IMR-90 (cell line): ENCODE measurements around the gene GPRC5B. TPM values are rescaled to one million over a fixed set of nuclear protein-coding genes. Genes with fewer than 3 reads are reported as not detected.

Experiments
- ATAC-seq: fragments of 200-7000 bp; cut with Tn5 transposase; 2 replicates; pipeline ENCODE4 v1.9.1; 2020; ENCODE audit warnings: low read depth, mild to moderate bottlenecking, moderate library complexity
- BruUV-seq: library from RNA; stranded (reverse); fragments of 400-500 nt; replicated peaks from 2 replicates; lab custom pipeline; 2021; lab: Mats Ljungman, UMichigan
- CTCF ChIA-PET: fragments of 300-600 bp; formaldehyde crosslinking; extraction: SDS; loops from one replicate; lab custom pipeline; 2021; ENCODE audit warnings: antibody characterized with exemption; lab: Yijun Ruan, JAX
- POLR2A ChIA-PET: fragments of 300-600 bp; sonication (Branson Sonifier 250); formaldehyde crosslinking; loops from one replicate; lab custom pipeline; 2022; ENCODE audit warnings: antibody characterized with exemption; ENCODE audit not compliant: unreplicated experiment; lab: Charles Lee
- DNase-seq: peaks from one replicate; pipeline ENCODE4 v3.0.0; 2013
- H2AFZ ChIP-seq: replicated peaks from 2 replicates; pipeline ENCODE3; 2013; ENCODE audit warnings: low read length, mild to moderate bottlenecking; ENCODE audit not compliant: poor library complexity
- H2AK5ac ChIP-seq: 2 replicates; pipeline ENCODE4 v1.6.1; 2013; ENCODE audit warnings: low read depth, low read length, inconsistent platforms
- H2AK9ac ChIP-seq: replicated peaks from 2 replicates; pipeline ENCODE3; 2013; ENCODE audit warnings: mild to moderate bottlenecking, low read depth, low read length, moderate library complexity; ENCODE audit not compliant: poor library complexity
- H2BK120ac ChIP-seq: 2 replicates; pipeline ENCODE4 v1.6.1; 2013; ENCODE audit warnings: low read depth, low read length, inconsistent platforms
- H2BK15ac ChIP-seq: 3 replicates; pipeline ENCODE4 v1.6.1; 2013; ENCODE audit warnings: low read depth, low read length, inconsistent platforms
- H2BK20ac ChIP-seq: 2 replicates; pipeline ENCODE4 v1.6.1; 2013; ENCODE audit warnings: low read depth, mild to moderate bottlenecking, inconsistent platforms, low read length, moderate library complexity
- H2BK5ac ChIP-seq: 2 replicates; pipeline ENCODE4 v1.6.1; 2013; ENCODE audit warnings: mild to moderate bottlenecking, low read depth, low read length, inconsistent platforms; ENCODE audit not compliant: poor library complexity, severe bottlenecking
- H3K14ac ChIP-seq: replicated peaks from 2 replicates; pipeline ENCODE4 v1.6.1; 2013; ENCODE audit warnings: low read depth, low read length, inconsistent platforms
- H3K18ac ChIP-seq: 2 replicates; pipeline ENCODE4 v1.6.1; 2013; ENCODE audit warnings: low read depth, low read length, control low read depth
- H3K23ac ChIP-seq: 2 replicates; pipeline ENCODE4 v1.6.1; 2013; ENCODE audit warnings: low read depth, low read length, inconsistent platforms
- H3K27ac ChIP-seq: 2 replicates; pipeline ENCODE4 v1.5.1; 2013; ENCODE audit warnings: mild to moderate bottlenecking, control low read depth, low read length; ENCODE audit not compliant: insufficient read depth
- H3K27me3 ChIP-seq: 2 replicates; pipeline ENCODE4 v1.6.1; 2013; ENCODE audit warnings: low read length; ENCODE audit not compliant: control insufficient read depth, insufficient read depth
- H3K36me3 ChIP-seq: 2 replicates; pipeline ENCODE4 v1.6.1; 2013; ENCODE audit warnings: low read length, mixed read lengths; ENCODE audit not compliant: control insufficient read depth, insufficient read depth
- H3K4ac ChIP-seq: 2 replicates; pipeline ENCODE4 v1.6.1; 2013; ENCODE audit warnings: low read depth, low read length, inconsistent platforms
- H3K4me1 ChIP-seq: 2 replicates; pipeline ENCODE4 v1.6.1; 2013; ENCODE audit warnings: low read length, mixed read lengths; ENCODE audit not compliant: control insufficient read depth, insufficient read depth
- H3K4me2 ChIP-seq: 2 replicates; pipeline ENCODE4 v1.6.1; 2013; ENCODE audit warnings: low read depth, mild to moderate bottlenecking, control low read depth, low read length, moderate library complexity
- H3K4me3 ChIP-seq: 2 replicates; pipeline ENCODE4 v1.5.1; 2013; ENCODE audit warnings: low read depth, mild to moderate bottlenecking, control low read depth, low read length, moderate library complexity; ENCODE audit not compliant: insufficient read depth
- H3K56ac ChIP-seq: 2 replicates; pipeline ENCODE4 v1.6.1; 2013; ENCODE audit warnings: low read length, inconsistent platforms; ENCODE audit not compliant: insufficient read depth; ENCODE audit errors: extremely low read depth
- H3K79me1 ChIP-seq, 2 experiments: 2 replicates each; pipeline ENCODE4 v1.6.1; 2013; ENCODE audit warnings: low read length in 2 of 2, inconsistent platforms in 1 of 2, low read depth in 1 of 2
- H3K9ac ChIP-seq: 2 replicates; pipeline ENCODE4 v1.6.1; 2013; ENCODE audit warnings: low read depth, low read length, control low read depth
- H3K9me1 ChIP-seq: 2 replicates; pipeline ENCODE4 v1.6.1; 2013; ENCODE audit warnings: low read length, inconsistent platforms; ENCODE audit not compliant: insufficient read depth
- H3K9me3 ChIP-seq: 2 replicates; pipeline ENCODE4 v1.6.1; 2013; ENCODE audit warnings: low read length; ENCODE audit not compliant: control insufficient read depth, insufficient read depth
- H4K20me1 ChIP-seq: 2 replicates; pipeline ENCODE4 v1.6.1; 2013; ENCODE audit warnings: low read length, inconsistent platforms; ENCODE audit not compliant: insufficient read depth
- H4K5ac ChIP-seq: 2 replicates; pipeline ENCODE4 v1.6.1; 2013; ENCODE audit warnings: mild to moderate bottlenecking, low read depth, low read length, control low read depth
- H4K8ac ChIP-seq, 2 experiments: 2 replicates each; pipeline ENCODE4 v1.6.1; 2013; ENCODE audit warnings: low read depth in 2 of 2, low read length in 2 of 2, control low read depth in 1 of 2, inconsistent platforms in 1 of 2
- H4K91ac ChIP-seq: 2 replicates; pipeline ENCODE4 v1.6.1; 2013; ENCODE audit warnings: low read depth, low read length, inconsistent platforms; ENCODE audit not compliant: insufficient read depth
- BHLHE40 ChIP-seq: fragments of 150-350 bp; IDR thresholded peaks from 2 replicates; pipeline ENCODE4 v1.6.1; 2016; ENCODE audit warnings: mild to moderate bottlenecking, low read depth, low read length
- CEBPB ChIP-seq: IDR thresholded peaks from 2 replicates; pipeline ENCODE4 v1.6.1; 2012; ENCODE audit warnings: low read depth, low read length, improper control_type of control experiment
- CTCF ChIP-seq: conservative IDR thresholded peaks from 2 replicates; pipeline ENCODE4 v1.5.1; 2012; ENCODE audit warnings: mild to moderate bottlenecking, low read depth, low read length, improper control_type of control experiment
- ELK1 ChIP-seq: fragments of 150-350 bp; IDR thresholded peaks from 2 replicates; pipeline ENCODE4 v1.6.1; 2016; ENCODE audit warnings: low read depth, mild to moderate bottlenecking, low read length, moderate library complexity, borderline replicate concordance
- MAZ ChIP-seq: IDR thresholded peaks from 2 replicates; pipeline ENCODE4 v1.6.1; 2012; ENCODE audit warnings: low read depth, mild to moderate bottlenecking, low read length, improper control_type of control experiment, moderate library complexity, borderline replicate concordance
- MXI1 ChIP-seq: IDR thresholded peaks from 2 replicates; pipeline ENCODE4 v1.6.1; 2012; ENCODE audit warnings: low read depth, mild to moderate bottlenecking, low read length, moderate library complexity, borderline replicate concordance
- NFE2L2 ChIP-seq: fragments of 150-350 bp; IDR thresholded peaks from 2 replicates; pipeline ENCODE4 v1.6.1; 2016; ENCODE audit warnings: low read depth, mild to moderate bottlenecking, low read length
- POLR2A ChIP-seq: IDR thresholded peaks from 2 replicates; pipeline ENCODE4 v1.6.1; 2012; ENCODE audit warnings: mild to moderate bottlenecking, low read depth, low read length
- RCOR1 ChIP-seq: IDR thresholded peaks from 2 replicates; pipeline ENCODE4 v1.6.1; 2012; ENCODE audit warnings: mild to moderate bottlenecking, low read length, improper control_type of control experiment; ENCODE audit not compliant: insufficient replicate concordance
- RFX5 ChIP-seq: IDR thresholded peaks from 2 replicates; pipeline ENCODE4 v1.8.0; 2012; ENCODE audit warnings: low read depth, mild to moderate bottlenecking, low read length, moderate library complexity
- SMC3 ChIP-seq: fragments of 150-350 bp; IDR thresholded peaks from 2 replicates; pipeline ENCODE4 v1.6.1; 2016; ENCODE audit warnings: low read depth, mild to moderate bottlenecking, antibody characterized with exemption, low read length, moderate library complexity
- WGBS, 2 experiments: methylation state at CpG; one replicate each; pipeline versions ENCODE4 v1.1.5 to v1.1.7; 2013; ENCODE audit warnings: missing lambda C conversion rate in 2 of 2; ENCODE audit not compliant: insufficient read length in 1 of 2; ENCODE audit errors: extremely low coverage in 2 of 2; 5-methylcytosine and 5-hydroxymethylcytosine counted together
- dilution Hi-C: fragments of 300-500 bp; cut with HindIII; formaldehyde crosslinking; loops from one replicate; pipeline ENCODE4 v1.14.3; 2018; ENCODE audit warnings: low sequenced_read_pairs; ENCODE audit not compliant: unreplicated experiment
- in situ Hi-C: fragments of 300-500 bp; cut with MboI; formaldehyde crosslinking; loops from 3 replicates; pipeline ENCODE4 v1.14.3; 2019; ENCODE audit warnings: low sequenced_read_pairs, inconsistent platforms, mixed read lengths
- intact Hi-C: fragments of 100-400 bp; cut with micrococcal nuclease; formaldehyde crosslinking; loops from 2 replicates; pipeline ENCODE4 v1.10.0; 2022
- polyA plus RNA-seq, 3 experiments: library from polyadenylated mRNA; depleted of rRNA; stranded (reverse); fragments of >200 nt; gene quantifications; 2 replicates each; pipeline ENCODE4 v1.2.3, GENCODE V29; 2012; ENCODE audit warnings: low replicate concordance in 1 of 3
- total RNA-seq: library from RNA; depleted of rRNA; stranded (reverse); fragments of >200 nt; gene quantifications from 2 replicates; pipeline ENCODE4 v1.2.3, GENCODE V29; 2012
- TF ChIP-seq, protein P1 (sequence below): fragments of 150-350 bp; IDR thresholded peaks from 2 replicates; pipeline ENCODE4 v1.6.1; 2017; ENCODE audit warnings: mild to moderate bottlenecking, antibody characterized with exemption, low read length, low read depth

Gene GPRC5B
- total and polyA plus RNA-seq, 2 of the 4 experiments (the other 2 are of a cell fraction), result 2.5 to 8.5 TPM

DNA sequence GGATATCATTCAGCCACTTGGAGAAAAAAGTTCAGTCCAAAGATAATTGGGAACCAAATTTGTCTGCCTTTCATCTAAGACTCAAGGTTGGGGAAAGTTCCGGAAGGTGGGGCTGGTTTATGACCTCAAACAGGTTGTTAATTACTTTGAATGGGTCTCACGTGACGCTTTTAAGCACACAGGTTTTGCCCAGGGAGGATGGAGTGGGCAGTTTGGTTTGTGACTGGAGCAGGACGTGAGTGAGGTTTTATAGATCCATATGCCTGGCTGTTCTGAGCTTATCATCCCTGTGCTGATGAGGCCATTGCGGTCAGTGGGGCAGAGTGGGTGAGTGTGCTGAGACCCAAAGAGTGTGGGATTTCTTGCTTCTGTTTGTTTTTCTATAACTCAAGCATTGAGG is 38.7 kb upstream of the GPRC5B start:
- H3K4me3 ChIP-seq, result no peak overlapping the region
- CTCF ChIA-PET, result no interaction called here
- no peak overlapping the region for H3K23ac ChIP-seq
- no peak overlapping the region for H3K18ac ChIP-seq
- no TSS peak for BruUV-seq
- H2BK15ac ChIP-seq, result no peak overlapping the region
- no peak overlapping the region for H2BK20ac ChIP-seq
- H3K9me1 ChIP-seq, result no peaks in the 10 kb centered on the region
- H4K5ac ChIP-seq, result no peak overlapping the region
- H2AK5ac ChIP-seq, result no peak overlapping the region
- no peak for DNase-seq
- H3K27ac ChIP-seq, result no peak overlapping the region
- H2AK9ac ChIP-seq, result no peak overlapping the region
- H3K4me2 ChIP-seq, result no peak overlapping the region
- H3K4ac ChIP-seq, result no peak overlapping the region
- no peaks in the 10 kb centered on the region for H3K27me3 ChIP-seq
- no peak overlapping the region for H2BK5ac ChIP-seq
- no peak overlapping the region for H2AFZ ChIP-seq
- POLR2A ChIA-PET, result no interaction called here
- intact Hi-C loops (no loop called here), in situ Hi-C loops (no loop called here), dilution Hi-C loops (no loop called here)
- no peak overlapping the region for H4K8ac ChIP-seq
- no peaks in the 10 kb centered on the region for H3K4me1 ChIP-seq
- TF ChIP-seq ELK1 (no peak), RFX5 (no peak), BHLHE40 (no peak), RCOR1 (no peak), MAZ (no peak), CEBPB (no peak), MXI1 (no peak), CTCF (no peak), SMC3 (no peak), NFE2L2 (no peak), POLR2A (no peak)
- TF ChIP-seq, protein P1, sequence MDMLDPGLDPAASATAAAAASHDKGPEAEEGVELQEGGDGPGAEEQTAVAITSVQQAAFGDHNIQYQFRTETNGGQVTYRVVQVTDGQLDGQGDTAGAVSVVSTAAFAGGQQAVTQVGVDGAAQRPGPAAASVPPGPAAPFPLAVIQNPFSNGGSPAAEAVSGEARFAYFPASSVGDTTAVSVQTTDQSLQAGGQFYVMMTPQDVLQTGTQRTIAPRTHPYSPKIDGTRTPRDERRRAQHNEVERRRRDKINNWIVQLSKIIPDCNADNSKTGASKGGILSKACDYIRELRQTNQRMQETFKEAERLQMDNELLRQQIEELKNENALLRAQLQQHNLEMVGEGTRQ, result no peak
- H2BK120ac ChIP-seq, result no peak overlapping the region
- no peak overlapping the region for H3K14ac ChIP-seq
- no peak for ATAC-seq
- H3K9ac ChIP-seq, result no peak overlapping the region
- H3K79me1 ChIP-seq, result no peaks in the 10 kb centered on the region
- H4K91ac ChIP-seq, result no peak overlapping the region
- WGBS, 2 experiments, result no CpG with 5 or more reads among the region's 5 CpGs
- no peaks in the 10 kb centered on the region for H3K36me3 ChIP-seq
- H3K56ac ChIP-seq, result no peak overlapping the region
- H4K20me1 ChIP-seq, result no peaks in the 10 kb centered on the region
- 0 out of 2 replicates have a peak, but pooled peaks cover 3% of the 10 kb centered on the region for H3K9me3 ChIP-seq
